ENCODE results near the gene FGF14.

Gene FGF14

DNA sequence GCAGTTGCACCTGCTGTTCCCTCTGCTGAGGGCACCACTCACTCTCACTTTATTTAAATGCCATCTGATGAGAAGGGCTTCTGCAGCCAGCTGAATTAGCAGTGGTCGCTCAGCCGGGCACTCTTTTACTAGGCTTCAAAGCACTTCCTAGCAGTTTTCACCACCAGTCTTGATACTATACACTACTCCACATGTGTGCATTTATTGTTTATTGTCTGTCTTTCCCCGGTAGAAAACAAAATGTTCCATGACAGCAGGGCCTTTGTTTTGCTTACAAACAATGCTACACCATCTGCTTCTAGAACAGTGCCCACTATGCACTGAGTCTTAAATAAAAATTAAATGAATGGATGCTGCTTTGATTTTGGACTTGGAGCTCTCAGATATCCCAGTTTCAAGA, 404.9 kb downstream of the FGF14 start:
- DNase-seq (ENCODE audit: low read depth in 4 of 4, low spot score in 1 of 4), result no peak

DNA sequence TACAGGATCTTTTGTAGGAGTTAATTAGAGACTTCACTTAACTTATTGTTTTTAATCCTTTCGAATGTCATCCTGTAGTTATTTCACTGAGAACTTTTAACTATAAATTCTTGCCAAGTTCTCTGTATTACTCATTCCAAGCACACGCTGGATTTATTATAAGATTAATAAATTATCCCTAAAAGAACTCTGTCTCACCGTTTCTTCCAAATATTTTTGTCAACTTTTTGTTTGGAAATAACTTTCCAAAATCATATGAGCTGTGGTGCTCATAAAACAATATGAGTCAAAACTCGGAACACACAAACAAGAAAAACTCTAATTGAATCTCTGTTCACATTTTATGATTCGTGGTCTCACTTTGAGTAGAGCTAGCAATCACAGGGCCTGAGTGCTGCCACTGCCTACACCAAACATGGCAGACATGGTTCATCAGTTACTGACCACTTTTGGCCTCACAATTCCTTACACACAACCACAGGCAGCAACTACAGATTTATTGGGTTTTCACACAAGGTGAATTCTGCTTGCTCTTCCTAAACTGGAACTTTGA, 412.0 kb downstream of the FGF14 start:
- DNase-seq (ENCODE audit: low read depth in 4 of 4, low spot score in 1 of 4), result no peak

DNA sequence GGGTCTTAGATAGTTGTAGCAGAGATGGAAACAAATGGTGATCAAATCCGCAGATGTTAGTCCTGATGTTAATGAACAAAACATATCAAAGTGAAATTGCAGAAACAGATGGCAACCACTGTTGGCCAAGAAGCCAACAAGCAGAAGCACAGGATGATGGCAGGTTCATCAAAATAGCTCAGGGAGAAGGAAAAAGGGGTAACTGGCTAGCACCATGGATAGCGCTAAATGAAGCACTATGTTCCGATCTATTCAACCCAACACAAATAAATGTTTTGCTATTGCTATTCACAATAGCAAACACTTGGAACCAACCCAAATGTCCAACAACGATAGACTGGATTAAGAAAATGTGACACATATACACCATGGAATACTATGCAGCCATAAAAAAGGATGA, 413.7 kb downstream of the FGF14 start:
- no peak for DNase-seq (ENCODE audit: low read depth in 4 of 4, low spot score in 1 of 4)

DNA sequence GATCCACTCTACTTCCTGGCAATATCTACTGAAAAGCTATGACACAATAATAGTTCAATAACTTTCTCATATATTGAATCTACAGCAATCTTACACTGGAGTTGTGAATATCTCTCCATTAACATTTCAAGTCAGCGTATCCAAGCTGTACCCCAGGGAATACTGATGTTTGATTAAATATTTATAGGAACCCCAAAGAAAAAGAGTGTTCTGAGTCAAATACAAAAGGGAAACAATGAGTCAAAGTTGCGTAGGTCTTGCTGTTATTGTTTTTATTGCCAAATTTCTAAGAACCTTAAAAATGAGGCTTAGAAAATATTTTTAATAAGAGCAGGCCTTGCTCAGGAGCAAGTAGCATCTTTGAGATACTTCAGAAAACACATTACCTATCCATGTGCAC, 415.5 kb downstream of the FGF14 start:
- no peak for DNase-seq (ENCODE audit: low read depth in 4 of 4, low spot score in 1 of 4)

DNA sequence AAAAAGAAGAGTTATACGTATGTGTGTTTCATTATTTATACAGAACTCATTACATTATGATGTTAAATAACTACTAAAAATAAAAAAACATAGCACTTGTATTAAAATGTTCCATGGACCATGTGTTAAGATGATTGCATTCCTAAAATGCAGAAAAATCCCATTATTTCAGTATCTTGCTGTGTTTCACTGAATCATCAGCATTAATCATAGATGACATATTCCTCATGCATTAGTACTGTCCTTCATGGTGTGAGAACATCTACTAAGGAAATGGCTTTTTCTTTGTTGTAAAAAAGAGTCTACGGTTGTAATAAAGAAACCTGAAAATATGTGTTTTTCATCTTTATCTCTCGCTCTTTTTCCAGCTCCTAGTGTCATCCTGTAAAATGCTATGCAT, 416.5 kb downstream of the FGF14 start:
- no peak for DNase-seq (ENCODE audit: low read depth in 4 of 4, low spot score in 1 of 4)

DNA sequence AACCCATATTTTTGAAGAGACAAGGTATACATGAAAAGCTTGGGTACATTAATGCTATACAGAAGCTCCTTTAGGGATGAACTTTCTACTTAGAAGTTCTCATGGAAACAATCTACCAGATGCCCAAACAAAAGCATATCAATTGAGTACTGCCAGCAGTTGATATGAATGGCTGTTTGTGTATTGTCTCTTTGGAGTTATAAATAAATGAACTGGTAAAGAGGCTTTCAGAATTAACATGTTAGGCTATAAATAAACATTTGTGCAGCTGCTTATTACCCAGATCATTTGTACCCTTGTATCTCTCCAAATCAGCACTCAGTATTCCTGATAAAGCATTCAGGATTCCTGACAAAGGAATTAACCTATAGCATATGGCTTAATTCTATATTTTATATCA, 418.9 kb downstream of the FGF14 start:
- DNase-seq (ENCODE audit: low read depth in 4 of 4, low spot score in 1 of 4), result no peak

DNA sequence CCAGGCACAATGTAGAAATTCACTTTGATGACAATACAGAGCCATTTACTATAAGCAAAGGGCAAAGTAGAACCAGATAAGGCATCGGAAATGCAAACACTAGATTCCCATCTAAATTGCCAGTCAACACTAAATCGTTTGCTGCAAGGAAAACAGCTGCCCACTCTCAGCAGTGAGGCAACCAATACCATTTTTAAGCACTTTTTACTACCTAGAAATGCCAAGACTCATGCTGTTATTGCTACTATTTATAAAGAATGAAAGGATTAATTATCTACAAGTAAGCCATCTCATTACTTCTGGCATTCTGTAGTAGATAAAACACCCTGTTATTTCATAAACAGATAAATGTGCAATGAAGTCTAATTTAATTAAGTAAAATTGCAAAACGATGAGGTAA, 422.0 kb downstream of the FGF14 start:
- no peak for DNase-seq (ENCODE audit: low read depth in 4 of 4, low spot score in 1 of 4)

DNA sequence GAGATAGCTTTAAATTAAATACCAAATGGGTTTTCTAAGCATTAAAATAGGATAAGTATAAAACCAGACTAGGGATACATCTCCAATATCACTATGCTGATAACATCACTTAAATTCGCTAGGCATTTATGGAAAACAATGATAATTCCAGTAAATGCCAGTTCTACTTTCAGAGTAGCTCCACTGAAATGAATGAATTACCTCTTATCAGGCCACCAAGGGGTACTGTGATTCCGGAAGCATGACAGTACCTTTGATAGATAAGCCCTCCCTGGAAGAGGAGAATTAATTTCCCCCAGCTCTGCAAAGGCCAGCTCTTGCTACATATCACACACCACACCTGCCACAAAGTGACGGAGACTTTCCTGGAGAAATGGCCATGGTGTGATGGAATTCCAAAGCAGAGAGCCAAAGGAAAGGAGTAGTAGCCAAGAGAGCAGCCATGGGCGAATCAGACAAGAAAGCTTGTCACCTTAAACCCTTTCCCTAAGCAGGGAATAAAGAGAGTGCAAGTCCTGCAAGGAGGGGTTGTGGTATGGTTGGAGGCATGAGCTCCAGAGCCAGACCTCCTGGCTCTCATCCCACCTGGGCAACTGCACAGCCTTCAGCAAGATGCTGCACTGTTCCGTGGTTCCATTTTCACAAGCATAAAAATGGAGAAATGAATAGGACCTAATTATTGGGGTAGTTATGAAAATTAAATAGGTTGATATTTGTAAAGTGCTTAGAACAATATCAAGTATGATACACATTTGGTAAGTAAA, 423.1 kb downstream of the FGF14 start:
- no peak for DNase-seq (ENCODE audit: low read depth in 4 of 4, low spot score in 1 of 4)

DNA sequence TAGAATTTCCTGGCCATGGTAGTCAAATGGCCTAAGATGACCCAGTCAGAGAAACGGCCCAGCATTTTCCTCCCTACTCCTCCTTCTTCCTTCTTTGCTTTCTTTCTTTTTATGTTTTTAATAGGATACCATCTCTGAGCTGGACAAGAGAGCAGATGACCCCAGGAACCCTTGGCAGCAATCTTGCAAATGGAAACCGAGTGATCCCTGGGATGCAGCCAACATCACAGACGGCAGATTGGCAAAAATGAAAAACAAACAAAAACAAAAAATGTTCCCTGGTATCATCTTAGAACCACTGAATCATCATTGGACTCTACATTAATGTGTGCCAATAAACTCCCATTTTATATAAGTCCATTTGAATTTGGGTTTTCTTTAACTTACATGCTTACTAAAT, 424.4 kb downstream of the FGF14 start:
- DNase-seq (ENCODE audit: low read depth in 4 of 4, low spot score in 1 of 4), result no peak

DNA sequence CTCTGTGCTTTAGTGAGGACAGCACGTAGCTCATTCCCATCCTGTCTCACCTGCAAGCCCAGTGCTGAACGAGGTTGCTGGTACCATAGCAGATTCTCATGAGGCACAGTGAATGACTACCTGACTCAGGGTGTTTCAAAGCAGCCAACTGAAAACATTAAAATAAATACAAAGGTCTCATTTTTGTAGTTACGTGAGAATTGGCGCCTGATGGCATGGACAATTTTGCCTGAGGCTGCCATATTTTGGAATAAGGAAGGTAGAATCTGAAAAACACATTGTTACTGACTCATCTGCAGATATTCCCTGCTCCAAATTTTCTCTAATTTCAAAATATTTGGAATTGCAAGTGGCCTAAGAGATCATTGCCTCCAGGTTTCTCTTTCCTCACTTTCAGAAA, 429.7 kb downstream of the FGF14 start:
- no peak for DNase-seq (ENCODE audit: low read depth in 4 of 4, low spot score in 1 of 4)

DNA sequence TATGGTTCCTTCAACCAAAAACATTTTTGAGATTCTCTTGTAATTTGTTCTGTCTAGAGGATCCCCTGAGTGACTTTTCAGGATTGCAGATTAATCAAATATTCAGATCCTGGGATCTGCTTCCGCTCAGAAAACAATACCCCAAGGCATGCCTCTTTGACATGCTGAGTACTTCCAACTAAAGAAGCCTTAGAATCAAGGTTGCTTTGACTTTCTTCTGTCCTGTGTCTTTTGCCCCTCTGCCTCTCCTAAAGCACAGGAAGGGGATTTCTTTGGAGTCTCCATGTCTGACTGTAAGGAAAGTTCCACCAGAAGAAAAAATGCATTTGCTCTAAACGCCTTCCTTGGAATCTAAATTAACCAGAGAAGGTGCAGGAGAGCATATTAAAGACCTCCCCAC, 431.5 kb downstream of the FGF14 start:
- DNase-seq (ENCODE audit: low read depth in 4 of 4, low spot score in 1 of 4), result no peak

DNA sequence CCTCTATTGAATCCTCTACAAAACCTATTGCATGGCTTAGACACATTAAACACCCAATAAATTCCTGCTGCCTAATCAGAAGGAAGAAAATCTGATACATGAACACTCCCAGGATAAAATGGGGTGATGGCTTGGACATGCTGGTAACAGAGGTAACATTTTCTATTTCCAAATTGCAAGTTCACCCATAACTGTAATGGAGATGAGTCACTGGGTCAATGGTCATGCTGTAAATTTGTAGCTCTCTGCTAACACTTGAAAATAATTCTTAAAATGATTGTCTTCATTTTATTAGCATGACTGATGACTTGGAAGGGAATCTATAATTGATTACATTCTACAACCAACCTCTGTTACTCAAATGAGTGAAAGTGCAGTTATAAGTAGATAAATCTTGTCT, 434.1 kb downstream of the FGF14 start:
- DNase-seq (ENCODE audit: low read depth in 4 of 4, low spot score in 1 of 4), result no peak

DNA sequence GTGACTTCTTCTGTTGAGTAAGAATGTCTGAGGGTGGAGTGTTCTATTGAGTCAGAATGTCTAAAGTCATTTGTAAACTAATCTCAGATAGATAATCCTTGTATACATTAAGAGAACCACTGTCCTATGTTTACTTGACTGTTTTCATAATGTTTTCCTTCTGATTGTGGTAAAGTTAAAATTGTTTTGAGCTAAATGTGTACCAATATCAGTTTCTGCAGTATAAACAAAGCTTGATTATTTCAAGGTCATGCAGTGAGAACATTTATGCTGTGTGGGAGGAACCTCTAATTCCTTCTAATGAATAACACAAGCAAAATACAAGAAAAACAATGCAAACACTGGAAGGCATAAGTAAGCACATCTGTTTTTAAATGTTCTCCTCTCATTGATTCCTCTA, 434.6 kb downstream of the FGF14 start:
- no peak for DNase-seq (ENCODE audit: low read depth in 4 of 4, low spot score in 1 of 4)

DNA sequence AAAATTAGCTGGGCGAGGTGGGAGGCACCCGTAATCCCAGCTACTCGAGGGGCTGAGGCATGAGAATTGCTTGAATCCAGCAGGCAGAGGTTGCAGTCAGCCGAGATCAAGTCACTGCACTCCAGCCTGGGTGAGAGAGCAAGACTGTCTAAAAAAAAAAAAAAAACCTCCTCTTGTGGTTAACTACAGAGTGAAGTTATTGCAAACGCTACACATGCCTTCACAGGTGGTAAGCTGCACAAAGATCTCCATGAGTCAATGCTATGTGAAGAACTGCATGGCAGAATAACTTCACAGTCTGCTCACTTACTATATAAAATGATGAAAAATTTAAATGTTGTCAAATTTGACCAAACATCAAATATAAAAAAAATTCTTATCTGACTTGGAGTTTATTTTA, 436.8 kb downstream of the FGF14 start:
- no peak for DNase-seq (ENCODE audit: low read depth in 4 of 4, low spot score in 1 of 4)

DNA sequence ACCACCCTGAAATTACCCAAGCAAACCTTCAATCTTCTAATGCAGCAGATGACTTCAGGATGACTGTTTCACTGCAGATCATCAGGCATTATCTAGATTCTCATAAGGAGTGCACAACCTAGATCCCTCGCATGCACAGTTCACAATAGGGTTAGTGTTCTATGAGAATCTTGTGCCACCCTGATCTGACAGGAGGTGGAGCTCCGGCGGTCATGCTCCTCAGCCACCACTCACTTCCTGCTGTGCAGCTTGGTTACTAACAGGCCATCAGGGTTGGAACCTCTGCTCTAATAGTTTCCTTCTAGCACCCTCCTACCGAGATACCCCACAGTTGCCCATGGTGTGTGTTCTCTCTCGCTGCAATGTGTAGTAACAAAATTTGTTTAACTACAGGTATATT, 442.8 kb downstream of the FGF14 start:
- DNase-seq (ENCODE audit: low read depth in 4 of 4, low spot score in 1 of 4), result no peak

DNA sequence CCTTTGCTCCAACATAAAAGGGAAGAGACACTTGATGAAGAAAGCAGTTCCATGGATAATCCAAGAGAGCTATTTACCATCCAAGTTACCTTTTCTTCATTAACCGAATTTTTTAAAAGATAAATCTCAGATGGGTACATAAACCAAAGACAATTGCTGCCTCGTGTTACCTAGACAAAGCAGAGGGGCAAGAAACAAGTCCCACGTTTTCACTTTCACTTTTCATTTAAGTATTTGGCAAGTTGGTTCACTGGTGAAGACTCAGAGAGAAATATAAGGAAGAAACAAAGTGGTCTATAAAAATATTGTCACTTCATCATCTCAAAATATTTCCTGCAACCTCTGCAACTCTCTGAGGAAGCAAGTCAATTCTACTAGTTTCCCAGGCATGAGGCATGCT, 446.1 kb downstream of the FGF14 start:
- DNase-seq (ENCODE audit: low read depth in 4 of 4, low spot score in 1 of 4), result no peak

DNA sequence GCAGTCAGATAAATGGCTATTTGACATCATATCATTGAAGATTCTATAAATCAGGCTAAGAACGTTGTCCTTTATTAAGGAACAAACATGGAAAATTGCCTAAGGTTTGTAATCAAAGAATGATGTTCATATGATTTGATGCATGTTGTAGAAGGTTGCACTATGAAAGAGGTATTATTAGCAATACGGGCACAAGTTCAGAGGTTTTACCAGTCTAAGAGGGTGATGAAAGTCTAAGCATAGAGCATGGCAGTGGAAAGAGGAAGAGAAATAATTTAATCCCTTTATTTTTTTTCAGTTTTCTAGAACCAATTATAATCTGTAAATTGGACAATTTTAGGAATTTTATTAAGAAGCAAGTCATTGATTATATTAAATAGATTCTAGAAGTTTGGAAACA, 450.7 kb downstream of the FGF14 start:
- no peak for DNase-seq (ENCODE audit: low read depth in 4 of 4, low spot score in 1 of 4)

DNA sequence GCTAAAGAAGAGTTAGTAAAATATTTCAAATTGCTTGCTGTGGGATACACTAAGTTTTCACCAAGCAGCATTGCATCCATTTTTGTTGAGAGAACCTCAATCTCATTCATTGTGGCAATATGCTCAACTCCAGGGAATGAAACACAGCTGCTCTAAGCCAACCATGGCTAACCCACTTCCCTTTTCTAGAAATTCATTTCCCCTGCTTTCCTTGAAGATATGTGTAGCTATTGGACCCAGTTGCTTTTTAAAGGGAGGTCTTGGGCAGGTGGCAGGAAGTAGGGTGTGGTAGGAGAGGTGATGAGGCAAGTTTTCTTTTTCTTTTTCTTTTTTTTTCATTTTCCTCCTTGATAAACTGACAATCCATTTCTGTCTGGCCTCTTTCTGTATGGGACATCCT, 452.2 kb downstream of the FGF14 start:
- DNase-seq (ENCODE audit: low read depth in 4 of 4, low spot score in 1 of 4), result no peak

DNA sequence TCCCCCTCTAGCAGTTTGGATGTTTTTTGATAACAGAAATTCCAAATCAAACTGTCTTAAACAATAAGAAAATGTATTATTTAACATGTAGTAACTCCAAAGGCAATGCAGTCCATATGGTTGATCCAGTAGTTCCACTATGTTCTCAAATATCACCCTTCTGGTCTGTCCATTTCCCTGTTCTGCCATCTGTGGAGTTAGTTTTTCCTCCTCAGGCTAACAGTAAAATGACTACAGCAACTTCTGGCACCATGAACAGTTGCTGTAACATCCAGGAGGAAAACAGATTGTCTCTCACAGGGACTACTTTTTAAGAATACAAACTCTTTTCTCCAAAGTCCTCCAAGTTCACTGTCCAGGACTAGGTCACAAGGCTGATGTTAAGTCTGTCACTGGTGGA, 455.4 kb downstream of the FGF14 start:
- DNase-seq (ENCODE audit: low read depth in 4 of 4, low spot score in 1 of 4), result no peak

DNA sequence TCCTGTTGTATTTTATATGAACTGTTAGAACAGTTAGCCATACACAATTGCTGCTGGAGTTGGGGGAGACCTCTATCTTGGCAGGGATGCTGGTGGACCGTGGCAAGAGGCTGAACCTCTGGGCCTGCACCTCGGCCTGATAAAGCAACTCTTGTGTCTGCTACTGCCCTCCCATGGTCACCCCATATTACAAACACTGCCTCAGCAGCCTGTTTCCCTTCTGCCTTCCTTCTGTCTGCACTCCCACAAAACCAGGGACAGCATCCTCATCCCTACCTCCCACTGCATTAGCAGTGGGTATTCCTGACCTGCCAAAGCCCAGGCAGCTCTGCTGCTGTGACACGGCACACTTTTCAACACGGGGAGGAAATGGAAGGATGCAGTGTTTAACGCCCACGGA, 456.4 kb downstream of the FGF14 start:
- DNase-seq (ENCODE audit: low read depth in 4 of 4, low spot score in 1 of 4), result no peak

DNA sequence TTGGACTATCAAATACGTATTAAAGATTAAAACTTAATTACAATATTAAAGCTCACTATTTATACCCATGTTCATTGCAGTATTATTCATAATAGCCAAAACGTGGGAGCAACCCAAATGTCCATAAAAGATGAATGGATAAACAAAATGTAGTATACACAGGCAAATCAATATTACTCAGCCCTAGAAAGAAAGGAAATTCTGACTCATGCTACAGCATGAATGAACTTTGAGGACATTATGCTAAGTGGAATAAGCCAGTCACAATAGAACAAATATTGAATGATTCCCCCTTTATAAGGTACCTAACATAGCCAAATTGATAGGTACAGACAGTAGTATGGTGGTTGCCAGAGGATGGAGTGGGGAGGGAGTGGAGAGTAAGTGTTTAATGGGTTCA, 457.3 kb downstream of the FGF14 start:
- no peak for DNase-seq (ENCODE audit: low read depth in 4 of 4, low spot score in 1 of 4)

DNA sequence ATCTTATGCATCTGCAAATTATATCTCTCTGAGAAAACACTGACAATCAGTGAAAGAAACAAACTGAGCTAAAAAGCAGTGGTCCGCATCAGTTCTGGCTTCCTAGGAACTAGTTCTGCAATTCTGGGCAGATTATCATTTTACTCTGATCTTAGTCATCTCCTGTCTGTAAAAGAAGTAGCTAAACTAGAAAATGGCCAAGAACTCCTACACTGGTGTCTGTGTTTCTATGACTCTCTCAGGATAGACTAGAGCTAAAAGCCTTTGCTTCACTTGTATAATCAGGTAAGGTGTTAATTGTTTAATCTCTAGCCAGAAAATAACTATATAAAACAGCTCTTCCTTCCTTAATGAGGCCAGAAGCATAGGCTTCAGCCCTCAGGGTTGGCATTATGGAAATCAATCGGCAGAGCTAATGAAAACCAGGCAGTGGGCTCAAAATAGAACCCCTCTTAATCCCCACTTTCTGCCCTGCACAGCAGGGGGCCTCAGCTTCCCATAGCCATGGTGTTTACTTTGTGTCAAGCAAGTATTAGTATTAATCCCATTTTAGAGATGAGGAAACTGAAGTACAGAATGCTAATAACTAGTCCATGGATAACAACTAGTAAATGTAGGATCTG, 459.2 kb downstream of the FGF14 start:
- DNase-seq (ENCODE audit: low read depth in 4 of 4, low spot score in 1 of 4), result no peak

DNA sequence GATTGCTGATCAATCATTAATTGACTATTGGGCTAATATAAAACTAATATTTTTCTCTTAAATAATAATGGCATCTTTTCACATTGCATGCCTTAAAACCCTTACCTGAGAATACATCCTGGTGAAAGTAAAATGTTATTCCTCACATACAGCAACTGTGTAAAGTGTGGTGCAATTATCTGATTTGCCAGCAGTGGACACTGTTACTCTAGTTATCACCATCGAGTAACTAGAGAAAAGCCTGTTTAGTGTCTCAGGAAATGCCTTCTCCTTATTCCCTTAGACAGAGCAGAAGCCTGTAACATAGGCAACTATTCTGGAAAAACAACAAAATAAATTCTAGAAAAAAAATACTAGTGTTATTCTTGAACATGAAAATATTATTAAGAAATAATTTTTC, 459.8 kb downstream of the FGF14 start:
- DNase-seq (ENCODE audit: low read depth in 4 of 4, low spot score in 1 of 4), result no peak
